HUES6 (cell line): ENCODE measurements around the gene LFNG.

Experiments
- H3K27ac ChIP-seq: 2 replicates; pipeline ENCODE4 v1.7.0; 2013; ENCODE audit warnings: low read depth, mild to moderate bottlenecking, low read length, inconsistent platforms
- H3K27me3 ChIP-seq: 2 replicates; pipeline ENCODE4 v1.6.1; 2013; ENCODE audit warnings: low read length; ENCODE audit not compliant: control insufficient read depth, insufficient read depth
- H3K36me3 ChIP-seq: 2 replicates; pipeline ENCODE4 v1.6.1; 2013; ENCODE audit warnings: low read length; ENCODE audit not compliant: control insufficient read depth, insufficient read depth
- H3K4me1 ChIP-seq: 2 replicates; pipeline ENCODE4 v1.6.1; 2013; ENCODE audit warnings: low read length; ENCODE audit not compliant: control insufficient read depth, insufficient read depth
- H3K4me3 ChIP-seq: 2 replicates; pipeline ENCODE4 v1.5.1; 2013; ENCODE audit warnings: low read depth, low read length
- H3K9ac ChIP-seq: one replicate; pipeline ENCODE4 v1.6.1; 2013; ENCODE audit warnings: mild to moderate bottlenecking, low read length
- H3K9me3 ChIP-seq: 2 replicates; pipeline ENCODE4 v1.6.1; 2013; ENCODE audit warnings: low read depth, low read length; ENCODE audit not compliant: control insufficient read depth, insufficient read depth

The LFNG gene

DNA sequence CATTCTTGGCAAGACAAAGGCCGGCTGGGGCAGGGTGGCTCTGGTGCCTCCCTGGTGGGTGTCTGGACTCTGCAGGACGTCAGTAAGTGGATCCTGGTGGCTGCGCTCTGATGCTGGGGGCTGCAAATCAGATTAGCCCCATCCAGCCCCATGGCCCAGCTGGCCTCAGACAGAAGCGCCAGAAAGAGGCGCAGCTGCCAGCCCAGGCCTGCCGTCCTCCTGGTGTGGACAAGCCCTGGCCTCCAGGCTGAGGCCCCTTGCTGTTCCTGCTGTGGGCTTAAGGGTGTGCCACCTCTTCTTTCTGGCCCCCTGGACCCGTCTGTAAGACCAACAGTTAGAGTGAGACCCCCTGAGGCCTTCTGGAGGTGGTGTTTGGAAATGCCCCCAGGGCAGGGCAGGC is 5.9 kb upstream of the LFNG start:
- H3K9me3 ChIP-seq = no peaks in the 10 kb centered on the region
- H3K36me3 ChIP-seq = no peaks in the 10 kb centered on the region
- H3K9ac ChIP-seq = no peak overlapping the region
- H3K4me1 ChIP-seq = peaks cover 44% of the 10 kb centered on the region
- peaks cover 17% of the 10 kb centered on the region for H3K27me3 ChIP-seq
- H3K4me3 ChIP-seq = no peak overlapping the region
- H3K27ac ChIP-seq = no peak overlapping the region

DNA sequence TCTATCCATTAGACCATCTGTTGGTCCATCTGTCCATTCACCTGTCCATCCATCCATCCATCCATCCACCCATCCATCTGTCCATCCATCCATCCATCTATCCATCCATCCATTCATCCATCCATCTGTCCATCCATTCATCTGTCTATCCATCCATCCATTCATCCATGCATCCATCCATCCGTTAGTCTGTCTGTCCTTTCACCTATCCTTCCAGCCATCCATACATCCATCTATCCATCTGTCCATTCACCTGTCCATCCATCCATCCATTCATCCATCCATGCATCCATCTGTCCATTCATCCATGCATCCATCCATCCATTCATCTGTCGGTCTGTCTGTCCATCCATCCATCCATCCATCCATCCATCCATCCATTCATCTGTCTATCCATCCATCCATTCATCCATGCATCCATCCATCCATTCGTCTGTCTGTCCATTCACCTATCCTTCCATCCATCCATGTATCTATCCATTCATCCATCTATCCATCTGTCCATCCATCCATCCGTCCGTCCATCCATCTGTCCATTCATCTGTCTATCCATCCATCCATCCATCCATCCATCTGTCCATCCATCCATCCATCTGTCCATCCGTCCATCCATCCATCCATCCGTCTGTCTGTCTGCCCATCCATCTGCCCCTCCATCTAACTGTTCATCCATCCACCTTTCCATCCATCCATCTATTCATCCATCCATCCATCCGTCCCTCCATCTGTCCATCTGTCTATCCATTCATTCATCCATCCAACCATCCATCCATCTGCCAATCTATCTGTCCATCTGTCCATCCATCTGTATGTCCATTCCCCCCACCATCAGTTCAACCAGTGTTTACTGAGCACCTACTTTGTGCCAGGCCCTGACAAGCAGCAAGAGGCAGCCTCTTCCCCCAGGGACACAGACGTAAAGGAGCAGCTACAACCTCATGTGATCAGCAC is 4.8 kb upstream of the LFNG start:
- Histone ChIP-seq H3K4me1 (peaks cover 41% of the 10 kb centered on the region), H3K27me3 (peaks cover 22% of the 10 kb centered on the region), H3K27ac (no peak overlapping the region), H3K9me3 (no peaks in the 10 kb centered on the region), H3K4me3 (no peak overlapping the region), H3K9ac (no peak overlapping the region), H3K36me3 (no peaks in the 10 kb centered on the region)

DNA sequence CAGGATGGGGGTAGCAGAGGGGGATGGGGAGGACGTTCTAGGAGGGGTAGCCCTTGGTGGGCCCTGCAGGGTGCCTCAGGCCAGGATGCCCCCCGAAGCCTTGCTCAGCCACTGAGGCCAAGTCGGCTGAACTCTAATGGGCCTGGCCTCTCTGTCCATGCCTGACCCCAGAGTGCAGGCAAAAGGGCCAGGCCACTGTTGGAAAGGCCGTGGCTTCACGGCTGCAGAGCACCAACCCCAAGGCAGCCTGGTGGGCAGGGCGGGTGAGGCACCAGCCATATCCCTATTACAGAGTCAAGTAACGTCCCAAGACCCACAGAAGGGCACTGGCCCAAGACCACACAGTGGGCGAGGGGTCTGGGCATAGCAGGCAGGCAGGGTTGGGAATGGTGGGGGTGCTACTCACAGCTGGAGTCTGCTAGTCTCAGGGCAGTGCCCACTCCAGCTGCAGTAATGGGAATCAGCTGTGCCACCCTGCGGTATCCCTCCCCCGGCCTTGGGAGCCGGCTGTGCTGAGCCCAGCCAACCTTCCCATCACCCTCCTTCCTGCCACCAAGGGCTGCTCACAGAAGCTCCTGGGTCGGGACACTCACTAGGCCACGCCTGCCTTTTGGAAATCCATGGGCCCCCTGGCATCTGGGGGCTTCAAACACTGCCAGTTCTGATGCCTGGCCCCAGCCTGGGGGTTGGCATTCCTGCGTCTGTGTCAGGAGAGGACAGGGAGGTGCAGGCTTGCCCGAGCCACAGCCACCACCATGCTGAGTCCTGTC is 4.0 kb upstream of the LFNG start:
- Histone ChIP-seq H3K27ac (no peak overlapping the region), H3K36me3 (no peaks in the 10 kb centered on the region), H3K4me3 (no peak overlapping the region), H3K4me1 (peaks cover 43% of the 10 kb centered on the region), H3K9ac (no peak overlapping the region), H3K9me3 (no peaks in the 10 kb centered on the region), H3K27me3 (peaks cover 28% of the 10 kb centered on the region)

DNA sequence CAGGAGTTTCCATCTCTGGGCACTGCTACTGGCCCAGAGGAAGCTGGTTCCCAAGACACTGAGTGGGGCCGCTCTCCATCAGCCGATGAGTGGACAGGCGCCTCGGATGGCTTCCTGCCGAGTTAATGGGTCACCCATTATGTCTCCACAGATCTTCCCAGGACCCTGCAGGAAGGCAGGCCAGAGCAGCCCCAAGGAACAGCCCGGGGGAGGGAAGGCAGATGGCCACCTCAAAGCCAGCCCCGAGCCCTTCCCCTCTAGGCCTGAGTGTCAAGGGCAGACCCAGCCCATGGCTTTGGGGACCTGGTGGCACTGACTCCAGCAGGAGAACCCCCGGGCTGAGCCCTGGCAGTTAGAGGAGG is 3.4 kb upstream of the LFNG start:
- H3K27ac ChIP-seq = no peak overlapping the region
- H3K4me3 ChIP-seq = no peak overlapping the region
- H3K27me3 ChIP-seq = peaks cover 33% of the 10 kb centered on the region
- no peaks in the 10 kb centered on the region for H3K36me3 ChIP-seq
- H3K9me3 ChIP-seq = no peaks in the 10 kb centered on the region
- no peak overlapping the region for H3K9ac ChIP-seq
- H3K4me1 ChIP-seq = peaks cover 42% of the 10 kb centered on the region

- Histone ChIP-seq H3K9ac (no peak overlapping the region), H3K9me3 (no peaks in the 10 kb centered on the region), H3K36me3 (no peaks in the 10 kb centered on the region), H3K27me3 (peaks cover 42% of the 10 kb centered on the region), H3K4me3 (no peak overlapping the region), H3K4me1 (peaks cover 47% of the 10 kb centered on the region), H3K27ac (no peak overlapping the region)
Observed at GRCh38 chr7:2517026-2517425, 2.5 kb upstream of the LFNG start.

DNA sequence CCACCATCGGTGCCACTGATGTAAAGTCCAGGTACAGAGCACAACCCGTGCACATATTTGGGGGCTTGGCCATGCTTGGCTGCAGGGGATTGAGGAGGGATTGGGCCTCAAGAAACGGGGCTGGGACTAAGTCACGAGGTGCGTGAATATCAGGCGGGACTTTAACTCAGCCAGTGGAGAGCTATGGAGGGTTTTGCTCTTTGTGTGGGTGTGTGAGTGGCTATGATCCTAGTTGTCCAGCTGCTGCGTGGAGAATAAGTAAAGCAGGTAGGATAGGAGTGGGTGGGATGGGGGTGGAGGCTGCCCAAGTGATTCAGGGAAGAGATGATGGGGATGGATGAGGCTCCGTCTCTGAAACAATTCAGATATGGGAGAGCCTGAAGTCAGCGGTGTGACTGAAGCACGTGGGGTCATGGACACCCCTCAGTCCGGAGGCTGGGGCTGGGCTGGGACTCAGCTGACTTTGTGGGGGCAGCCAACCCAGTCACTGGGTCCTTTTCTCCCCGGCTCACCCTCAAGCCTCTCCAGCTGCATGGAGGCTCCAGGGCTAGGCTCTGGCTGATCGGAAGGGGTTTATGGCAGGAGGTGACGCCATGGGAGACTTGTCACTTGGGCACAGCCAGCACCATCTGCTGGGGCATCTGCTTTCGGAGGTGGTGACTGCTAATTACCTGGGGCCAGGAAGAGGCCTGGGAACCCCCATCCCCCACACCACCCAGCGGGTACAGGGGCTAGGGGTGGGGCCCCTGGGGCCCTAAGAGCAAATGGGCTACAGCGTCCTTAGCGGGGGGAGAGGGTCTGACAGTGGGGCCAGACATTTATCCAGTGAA is 1.7 kb upstream of the LFNG start:
- H3K4me1 ChIP-seq = peaks cover 55% of the 10 kb centered on the region
- no peaks in the 10 kb centered on the region for H3K36me3 ChIP-seq
- no peaks in the 10 kb centered on the region for H3K9me3 ChIP-seq
- no peak overlapping the region for H3K9ac ChIP-seq
- no peak overlapping the region for H3K27ac ChIP-seq
- H3K4me3 ChIP-seq = peak overlapping the region; percentile 78
- peaks cover 49% of the 10 kb centered on the region for H3K27me3 ChIP-seq

DNA sequence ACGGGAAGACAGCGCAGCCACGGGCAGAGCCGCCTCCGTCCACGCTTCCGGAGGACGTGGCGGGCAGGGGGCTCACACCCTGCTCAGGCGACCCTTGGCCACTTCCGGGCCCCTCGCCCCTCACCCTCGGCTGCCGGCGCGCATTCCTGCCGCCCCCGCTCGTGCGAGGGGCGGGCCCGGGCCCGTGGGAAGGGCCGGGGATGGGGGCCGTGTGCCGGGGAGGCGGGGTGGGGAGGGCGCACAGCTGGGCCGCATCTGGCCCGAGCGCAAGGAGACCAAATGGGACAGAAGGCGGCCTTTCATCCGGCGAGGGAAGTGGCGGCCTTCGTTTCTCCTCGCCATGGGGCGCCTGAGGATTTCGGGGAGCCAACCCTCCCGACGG is 846 bp upstream of the LFNG start:
- Histone ChIP-seq H3K27ac (no peak overlapping the region), H3K9me3 (no peaks in the 10 kb centered on the region), H3K9ac (peak overlapping the region; percentile 64), H3K4me3 (peak overlapping the region; percentile 78), H3K36me3 (no peaks in the 10 kb centered on the region), H3K27me3 (peaks cover 56% of the 10 kb centered on the region), H3K4me1 (peaks cover 63% of the 10 kb centered on the region)

GRCh38 chr7:2520131-2520760 is 672 bp downstream of the LFNG start:
- H3K9ac ChIP-seq = peak overlapping the region; percentile 53

GRCh38 chr7:2520761-2521290 is 1.3 kb downstream of the LFNG start:
- H3K4me1 ChIP-seq = peaks cover 80% of the 10 kb centered on the region
- H3K27ac ChIP-seq = no peak overlapping the region
- peak overlapping the region; percentile 61 for H3K4me3 ChIP-seq
- no peaks in the 10 kb centered on the region for H3K9me3 ChIP-seq
- peaks cover 4% of the 10 kb centered on the region; the same call in 1 of the 2 replicates for H3K36me3 ChIP-seq
- H3K9ac ChIP-seq = peak overlapping the region; percentile 53
- peaks cover 57% of the 10 kb centered on the region for H3K27me3 ChIP-seq

More at GRCh38 chr7:2520131-2520760, 672 bp downstream of the LFNG start:
- no peaks in the 10 kb centered on the region for H3K36me3 ChIP-seq
- H3K27ac ChIP-seq = no peak overlapping the region
- peak overlapping the region; percentile 61 for H3K4me3 ChIP-seq
- H3K4me1 ChIP-seq = peaks cover 77% of the 10 kb centered on the region
- H3K27me3 ChIP-seq = peaks cover 57% of the 10 kb centered on the region
- no peaks in the 10 kb centered on the region for H3K9me3 ChIP-seq

- peaks cover 57% of the 10 kb centered on the region for H3K27me3 ChIP-seq
- H3K36me3 ChIP-seq = peaks cover 5% of the 10 kb centered on the region
- no peak overlapping the region for H3K9ac ChIP-seq
- peaks cover 80% of the 10 kb centered on the region for H3K4me1 ChIP-seq
- H3K4me3 ChIP-seq = peak overlapping the region; percentile 40; the same call in 1 of the 2 replicates
- H3K27ac ChIP-seq = no peak overlapping the region
- no peaks in the 10 kb centered on the region for H3K9me3 ChIP-seq
Observed at GRCh38 chr7:2521341-2521745, 1.8 kb downstream of the LFNG start.
